ENCODE measurements around the gene LORICRIN. TPM values are rescaled to one million over a fixed set of nuclear protein-coding genes. Genes with fewer than 3 reads are reported as not detected.

Gene LORICRIN
- total RNA-seq, 1 donor from 2014 or later, result 0.80 TPM

DNA sequence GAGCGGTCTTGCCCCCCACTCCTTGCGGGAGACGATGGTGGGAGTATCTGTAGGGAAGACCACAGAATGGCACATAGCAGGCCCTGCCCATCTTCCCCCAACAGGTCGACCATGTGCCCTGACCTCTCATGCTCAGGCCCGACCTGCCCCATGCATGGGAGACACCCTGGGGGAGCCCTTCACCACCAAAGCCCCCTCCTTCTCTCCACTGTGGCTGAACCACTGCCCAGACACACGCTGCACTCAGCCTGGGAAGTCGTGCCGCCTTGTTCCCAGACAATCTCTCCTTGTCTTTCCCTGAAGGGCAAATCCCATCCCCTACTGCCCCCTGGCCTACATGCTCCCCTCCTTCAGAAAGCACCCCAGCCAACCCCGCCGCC lies 47.7 kb downstream of the LORICRIN start:
- intact Hi-C loops (cut with micrococcal nuclease), result no loop called here
- no peak for DNase-seq
- Mint-ChIP-seq H3K4me3 (no peak overlapping the region), H3K36me3 (ENCODE audit: low read depth) (no peaks in the 10 kb centered on the region), H3K27me3 (peaks cover 8% of the 10 kb centered on the region), H3K9me3 (no peaks in the 10 kb centered on the region), H3K27ac (no peak overlapping the region), H3K4me1 (no peaks in the 10 kb centered on the region)
- TF ChIP-seq CTCF (IDR thresholded peaks at IDR 0.05), result no peak
- POLR2A ChIA-PET, result no interaction called here
- no peak for ATAC-seq (ENCODE audit: low read depth)
- CTCF ChIA-PET, result no interaction called here

DNA sequence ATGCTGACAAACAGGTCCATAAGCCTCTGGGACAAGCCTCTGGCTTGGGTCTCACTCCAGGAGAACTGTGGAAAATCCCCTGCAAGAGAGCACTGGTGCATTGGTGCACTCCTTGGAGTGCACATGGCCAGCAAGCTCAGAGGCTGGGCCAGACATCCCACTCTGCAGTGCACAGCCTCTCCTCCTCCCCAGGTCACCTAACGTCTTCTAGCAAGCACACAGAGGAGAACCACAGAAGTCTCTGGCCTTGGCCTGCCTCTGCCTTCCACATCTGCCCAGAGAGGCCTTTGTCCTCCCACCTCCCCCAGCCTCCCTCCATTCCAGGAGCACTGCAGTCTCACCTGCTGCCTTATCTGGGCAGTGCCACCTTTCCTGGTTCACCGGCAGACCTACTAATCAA lies 49.1 kb downstream of the LORICRIN start:
- H3K36me3 Mint-ChIP-seq (ENCODE audit: low read depth), result no peaks in the 10 kb centered on the region
- intact Hi-C loops (cut with micrococcal nuclease), result no loop called here
- ChIA-PET CTCF (no interaction called here), POLR2A (no interaction called here)
- no peak for DNase-seq
- no peak overlapping the region for H3K27ac Mint-ChIP-seq
- H3K4me3 Mint-ChIP-seq, result no peak overlapping the region
- H3K27me3 Mint-ChIP-seq, result peaks cover 8% of the 10 kb centered on the region
- ATAC-seq (ENCODE audit: low read depth), result no peak
- TF ChIP-seq CTCF (IDR thresholded peaks at IDR 0.05), result no peak
- H3K4me1 Mint-ChIP-seq, result no peaks in the 10 kb centered on the region
- H3K9me3 Mint-ChIP-seq, result no peaks in the 10 kb centered on the region

DNA sequence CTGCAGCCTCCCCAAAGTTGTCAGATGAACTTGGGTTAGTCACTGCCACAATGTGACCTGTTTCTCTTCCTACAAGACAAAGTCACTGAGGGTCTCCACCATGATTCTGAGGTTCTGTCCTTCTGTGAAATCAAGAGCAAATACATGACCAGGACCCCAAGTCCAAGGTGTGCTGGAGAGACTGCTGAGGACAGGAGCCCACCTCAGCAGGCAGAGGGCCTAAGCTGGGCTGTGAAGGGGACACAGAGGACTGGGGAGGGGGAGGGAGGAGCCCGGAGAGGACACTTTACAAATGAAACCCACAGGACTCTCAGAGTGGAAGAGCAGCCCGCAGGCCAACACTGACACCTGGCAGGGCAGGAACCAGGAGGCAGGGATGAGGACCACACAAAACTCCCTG lies 50.0 kb downstream of the LORICRIN start:
- H3K4me3 Mint-ChIP-seq, result no peak overlapping the region
- POLR2A ChIA-PET, result no interaction called here
- intact Hi-C loops (cut with micrococcal nuclease), result no loop called here
- no peaks in the 10 kb centered on the region for H3K9me3 Mint-ChIP-seq
- DNase-seq (no peak), ATAC-seq (ENCODE audit: low read depth) (no peak)
- H3K36me3 Mint-ChIP-seq (ENCODE audit: low read depth), result no peaks in the 10 kb centered on the region
- no peak for TF ChIP-seq CTCF (IDR thresholded peaks at IDR 0.05)
- no peak overlapping the region for H3K27ac Mint-ChIP-seq
- no peaks in the 10 kb centered on the region for H3K4me1 Mint-ChIP-seq
- peaks cover 7% of the 10 kb centered on the region for H3K27me3 Mint-ChIP-seq
- CTCF ChIA-PET, result no interaction called here

DNA sequence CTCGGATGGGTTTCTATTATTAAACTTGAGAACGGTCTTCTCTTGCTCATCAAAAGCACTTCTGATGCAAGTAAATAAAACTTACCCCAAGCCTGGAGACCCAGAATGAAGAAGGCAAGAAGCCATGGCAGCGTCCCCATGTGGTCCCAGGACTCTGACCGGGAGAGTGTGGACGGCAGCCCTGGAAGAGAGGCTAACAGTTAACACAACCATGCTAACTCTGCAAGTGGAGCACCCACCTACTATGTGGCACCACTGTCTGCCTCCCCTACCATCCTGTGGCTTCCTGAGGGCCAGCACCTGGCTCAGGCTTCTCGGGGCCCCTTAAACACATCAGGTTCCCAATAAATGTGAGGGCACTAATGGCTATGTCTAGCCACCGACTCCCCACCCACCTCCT lies 51.0 kb downstream of the LORICRIN start:
- CTCF ChIA-PET, result no interaction called here
- DNase-seq, result no peak
- POLR2A ChIA-PET, result no interaction called here
- TF ChIP-seq CTCF (IDR thresholded peaks at IDR 0.05), result no peak
- ATAC-seq (ENCODE audit: low read depth), result no peak
- no peak overlapping the region for H3K4me3 Mint-ChIP-seq
- H3K27me3 Mint-ChIP-seq, result peaks cover 7% of the 10 kb centered on the region
- no peaks in the 10 kb centered on the region for H3K4me1 Mint-ChIP-seq
- H3K36me3 Mint-ChIP-seq (ENCODE audit: low read depth), result no peaks in the 10 kb centered on the region
- no peak overlapping the region for H3K27ac Mint-ChIP-seq
- peaks cover 2% of the 10 kb centered on the region for H3K9me3 Mint-ChIP-seq
- intact Hi-C loops (cut with micrococcal nuclease), result no loop called here

Other genes with a start within 250 kb of the LORICRIN start
- gene SPRR1B, start 228.5 kb upstream of the LORICRIN start, total RNA-seq, result not detected in 2 replicates
- gene SPRR2D, start 218.6 kb upstream of the LORICRIN start, total RNA-seq, result not detected in 2 replicates
- not detected in 2 replicates for gene SPRR2A, start 202.2 kb upstream of the LORICRIN start, total RNA-seq
- gene SPRR2B, start 188.1 kb upstream of the LORICRIN start, total RNA-seq, result not detected in 2 replicates
- not detected in 2 replicates for gene SPRR2E, start 165.2 kb upstream of the LORICRIN start, total RNA-seq
- not detected in 2 replicates for gene SPRR2F, start 146.2 kb upstream of the LORICRIN start, total RNA-seq
- gene SPRR2G, start 108.8 kb upstream of the LORICRIN start, total RNA-seq, result not detected in 2 replicates
- gene LELP1, start 56.3 kb upstream of the LORICRIN start, total RNA-seq, result not detected in 2 replicates
- gene PRR9, start 42.1 kb upstream of the LORICRIN start, total RNA-seq, result not detected in 2 replicates
- gene PGLYRP3, start 53.3 kb downstream of the LORICRIN start, total RNA-seq, result not detected in 2 replicates
- not detected in 2 replicates for gene PGLYRP4, start 89.2 kb downstream of the LORICRIN start, total RNA-seq
- gene S100A9, start 98.2 kb downstream of the LORICRIN start, total RNA-seq, result 2.6 and 4.0 TPM in 2 replicates
- gene S100A12, start 115.9 kb downstream of the LORICRIN start, total RNA-seq, result 0.61 TPM in 1 of 2 replicates, not detected in the other
- gene S100A8, start 131.4 kb downstream of the LORICRIN start, total RNA-seq, result 0.93 TPM in 1 of 2 replicates, not detected in the other
- gene S100A7A, start 156.8 kb downstream of the LORICRIN start, total RNA-seq, result not detected in 2 replicates
- not detected in 2 replicates for gene S100A7, start 201.0 kb downstream of the LORICRIN start, total RNA-seq

Data from activated B cell treated with CpG ODN at 0.5 μM for 24 hours (primary cell).